ENCODE results near the gene KIFAP3.

KIFAP3 gene

GRCh38 chr1:169958987-169959386, 115.5 kb downstream of the KIFAP3 start:
- TF ChIP-seq CTCF (conservative IDR thresholded peaks at IDR 0.05): no peak
- no peak overlapping the region for H3K27ac ChIP-seq

DNA sequence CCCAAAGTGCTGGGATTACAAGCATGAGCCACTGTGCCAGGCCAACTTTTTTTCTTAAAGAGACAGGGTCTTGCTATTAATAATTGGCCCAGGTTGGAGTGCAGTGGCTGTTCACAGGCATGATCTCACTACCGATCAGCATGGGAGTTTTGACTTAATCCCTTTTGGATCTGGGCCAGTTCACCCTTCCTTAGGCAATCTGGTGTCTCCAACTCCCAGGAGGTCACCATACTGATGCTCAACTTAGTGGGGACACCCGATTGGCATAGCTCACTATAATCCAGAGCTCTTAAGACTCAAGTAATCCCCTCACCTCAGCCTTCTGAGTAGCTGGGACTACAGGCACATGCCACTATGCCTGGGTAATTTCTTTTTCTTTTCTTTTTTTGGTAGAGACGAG, 116.6 kb downstream of the KIFAP3 start:
- no peak for TF ChIP-seq CTCF (conservative IDR thresholded peaks at IDR 0.05)
- no peak overlapping the region for H3K27ac ChIP-seq

GRCh38 chr1:169951108-169951507, 123.4 kb downstream of the KIFAP3 start:
- H3K27ac ChIP-seq: no peak overlapping the region
- TF ChIP-seq CTCF (conservative IDR thresholded peaks at IDR 0.05): no peak

- no peak for TF ChIP-seq CTCF (conservative IDR thresholded peaks at IDR 0.05)
- no peak overlapping the region for H3K27ac ChIP-seq
These were observed 125.4 kb downstream of the KIFAP3 start for GRCh38 chr1:169949139-169949538.

GRCh38 chr1:169946206-169946605, 128.3 kb downstream of the KIFAP3 start:
- H3K27ac ChIP-seq: no peak overlapping the region
- no peak for TF ChIP-seq CTCF (conservative IDR thresholded peaks at IDR 0.05)

- H3K27ac ChIP-seq: no peak overlapping the region
- TF ChIP-seq CTCF (conservative IDR thresholded peaks at IDR 0.05): no peak
These were observed 129.3 kb downstream of the KIFAP3 start for GRCh38 chr1:169945181-169945580.

- H3K27ac ChIP-seq: no peak overlapping the region
- no peak for TF ChIP-seq CTCF (conservative IDR thresholded peaks at IDR 0.05)
These were observed 129.9 kb downstream of the KIFAP3 start for GRCh38 chr1:169944621-169945020.
